Measurements from ENCODE around the gene CD300LD. TPM values are rescaled to one million over a fixed set of nuclear protein-coding genes. Genes with fewer than 3 reads are reported as not detected.

The CD300LD gene
- total RNA-seq, 2 donors from 2014 or later = not detected

GRCh38 chr17:74547264-74547663 is 44.8 kb downstream of the CD300LD start:
- H3K27ac ChIP-seq (ENCODE audit: low read depth, low read length) = no peak overlapping the region
- TF ChIP-seq, protein P1, sequence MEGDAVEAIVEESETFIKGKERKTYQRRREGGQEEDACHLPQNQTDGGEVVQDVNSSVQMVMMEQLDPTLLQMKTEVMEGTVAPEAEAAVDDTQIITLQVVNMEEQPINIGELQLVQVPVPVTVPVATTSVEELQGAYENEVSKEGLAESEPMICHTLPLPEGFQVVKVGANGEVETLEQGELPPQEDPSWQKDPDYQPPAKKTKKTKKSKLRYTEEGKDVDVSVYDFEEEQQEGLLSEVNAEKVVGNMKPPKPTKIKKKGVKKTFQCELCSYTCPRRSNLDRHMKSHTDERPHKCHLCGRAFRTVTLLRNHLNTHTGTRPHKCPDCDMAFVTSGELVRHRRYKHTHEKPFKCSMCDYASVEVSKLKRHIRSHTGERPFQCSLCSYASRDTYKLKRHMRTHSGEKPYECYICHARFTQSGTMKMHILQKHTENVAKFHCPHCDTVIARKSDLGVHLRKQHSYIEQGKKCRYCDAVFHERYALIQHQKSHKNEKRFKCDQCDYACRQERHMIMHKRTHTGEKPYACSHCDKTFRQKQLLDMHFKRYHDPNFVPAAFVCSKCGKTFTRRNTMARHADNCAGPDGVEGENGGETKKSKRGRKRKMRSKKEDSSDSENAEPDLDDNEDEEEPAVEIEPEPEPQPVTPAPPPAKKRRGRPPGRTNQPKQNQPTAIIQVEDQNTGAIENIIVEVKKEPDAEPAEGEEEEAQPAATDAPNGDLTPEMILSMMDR (conservative IDR thresholded peaks at IDR 0.05) = no peak
- H3K4me1 Mint-ChIP-seq = peaks cover 2% of the 10 kb centered on the region
- H3K4me3 Mint-ChIP-seq = no peak overlapping the region
- 82 to 87% methylated on average over 4 to 7 of the region's 7 CpGs for WGBS, 2 experiments (ENCODE audit: insufficient coverage in 1 of 2, insufficient read length in 1 of 2)
- H3K27me3 ChIP-seq (ENCODE audit: control insufficient read depth, insufficient read depth, low read length, poor library complexity, severe bottlenecking) = no peaks in the 10 kb centered on the region
- no peaks in the 10 kb centered on the region for H3K36me3 Mint-ChIP-seq (ENCODE audit: low read depth)
- no peak overlapping the region for H3K9ac ChIP-seq (ENCODE audit: extremely low read depth, low read length, poor library complexity, severe bottlenecking)
- DNase-seq = no peak
- H3K9me3 Mint-ChIP-seq = no peaks in the 10 kb centered on the region
- H3K4me1 ChIP-seq (ENCODE audit: control insufficient read depth, insufficient read depth, low read length) = no peaks in the 10 kb centered on the region
- no peak overlapping the region for H3K4me3 ChIP-seq (ENCODE audit: low read length)
- no peaks in the 10 kb centered on the region for H3K36me3 ChIP-seq (ENCODE audit: control insufficient read depth, insufficient read depth, low read length)
- peaks cover 6% of the 10 kb centered on the region for H3K27me3 Mint-ChIP-seq (ENCODE audit: insufficient read depth)
- H3K9me3 ChIP-seq (ENCODE audit: control insufficient read depth, low read length) = no peaks in the 10 kb centered on the region
- no peak overlapping the region for H3K27ac Mint-ChIP-seq

- H3K27me3 Mint-ChIP-seq (ENCODE audit: insufficient read depth) = peaks cover 7% of the 10 kb centered on the region
- Histone ChIP-seq H3K27me3 (ENCODE audit: control insufficient read depth, insufficient read depth, low read length, poor library complexity, severe bottlenecking) (no peaks in the 10 kb centered on the region), H3K36me3 (ENCODE audit: control insufficient read depth, insufficient read depth, low read length) (no peaks in the 10 kb centered on the region), H3K27ac (ENCODE audit: low read depth, low read length) (no peak overlapping the region), H3K9ac (ENCODE audit: extremely low read depth, low read length, poor library complexity, severe bottlenecking) (no peak overlapping the region), H3K4me3 (ENCODE audit: low read length) (no peak overlapping the region), H3K9me3 (ENCODE audit: control insufficient read depth, low read length) (no peaks in the 10 kb centered on the region), H3K4me1 (ENCODE audit: control insufficient read depth, insufficient read depth, low read length) (no peaks in the 10 kb centered on the region)
- H3K9me3 Mint-ChIP-seq = no peaks in the 10 kb centered on the region
- H3K4me1 Mint-ChIP-seq = peaks cover 3% of the 10 kb centered on the region
- H3K36me3 Mint-ChIP-seq (ENCODE audit: low read depth) = no peaks in the 10 kb centered on the region
- no peak overlapping the region for H3K4me3 Mint-ChIP-seq
- no peak for DNase-seq
- 88 to 95% methylated on average over 6 to 7 of the region's 7 CpGs for WGBS, 2 experiments (ENCODE audit: insufficient coverage in 1 of 2, insufficient read length in 1 of 2)
- TF ChIP-seq, protein P1 (conservative IDR thresholded peaks at IDR 0.05) = no peak
- H3K27ac Mint-ChIP-seq = no peak overlapping the region
These were observed 45.5 kb downstream of the CD300LD start for GRCh38 chr17:74546586-74546985.

GRCh38 chr17:74545843-74546230 is 46.2 kb downstream of the CD300LD start, which contains the start of gene CD300C:
CD300C (minus strand) TSS chr17:74546115; CDS start chr17:74545782, 333 bp downstream.
- Mint-ChIP-seq H3K4me3 (no peak within 1 kb of the TSS), H3K27me3 (ENCODE audit: insufficient read depth) (peaks cover 7% of the 10 kb centered on the region), H3K9me3 (no peaks in the 10 kb centered on the region), H3K36me3 (ENCODE audit: low read depth) (no peaks in the 10 kb centered on the region), H3K4me1 (peaks cover 3% of the 10 kb centered on the region), H3K27ac (no peak within 1 kb of the TSS)
- no peak within 1 kb of the TSS for H3K27ac ChIP-seq (ENCODE audit: low read depth, low read length)
- H3K4me1 ChIP-seq (ENCODE audit: control insufficient read depth, insufficient read depth, low read length) = no peaks in the 10 kb centered on the region
- no peaks in the 10 kb centered on the region for H3K9me3 ChIP-seq (ENCODE audit: control insufficient read depth, low read length)
- DNase-seq = no peak
- H3K27me3 ChIP-seq (ENCODE audit: control insufficient read depth, insufficient read depth, low read length, poor library complexity, severe bottlenecking) = no peaks in the 10 kb centered on the region
- 91 to 100% methylated on average over 4 to 5 of the region's 5 CpGs for WGBS, 2 experiments (ENCODE audit: insufficient coverage in 1 of 2, insufficient read length in 1 of 2)
- no peak within 1 kb of the TSS for H3K9ac ChIP-seq (ENCODE audit: extremely low read depth, low read length, poor library complexity, severe bottlenecking)
- TF ChIP-seq, protein P1 (conservative IDR thresholded peaks at IDR 0.05) = no peak
- no peaks in the 10 kb centered on the region for H3K36me3 ChIP-seq (ENCODE audit: control insufficient read depth, insufficient read depth, low read length)
- no peak within 1 kb of the TSS for H3K4me3 ChIP-seq (ENCODE audit: low read length)
